Limb (tissue), 2 donors: ENCODE measurements around the gene DACH1.

Experiments
- DNase-seq, 2 donors: peaks; one replicate each; pipeline ENCODE4 v3.0.0-alpha.2; 2016; ENCODE audit errors: extremely low spot score in 2 of 2

DACH1 gene

GRCh38 chr13:71499235-71499634 is 367.8 kb downstream of the DACH1 start:
- no peak for DNase-seq

GRCh38 chr13:71493189-71493588 is 373.8 kb downstream of the DACH1 start:
- DNase-seq: no peak

GRCh38 chr13:71492346-71492871 is 374.6 kb downstream of the DACH1 start:
- no peak for DNase-seq

GRCh38 chr13:71491010-71491409 is 376.0 kb downstream of the DACH1 start:
- no peak for DNase-seq

- DNase-seq: no peak
Observed at GRCh38 chr13:71489041-71489440, 378.0 kb downstream of the DACH1 start.

- DNase-seq: no peak
Observed at GRCh38 chr13:71488201-71488600, 378.8 kb downstream of the DACH1 start.

- no peak for DNase-seq
Observed at GRCh38 chr13:71485913-71486312, 381.1 kb downstream of the DACH1 start.

GRCh38 chr13:71483733-71484132 is 383.3 kb downstream of the DACH1 start:
- no peak for DNase-seq

- no peak for DNase-seq
Observed at GRCh38 chr13:71481501-71481900, 385.5 kb downstream of the DACH1 start.

- no peak for DNase-seq
Observed at GRCh38 chr13:71481046-71481445, 386.0 kb downstream of the DACH1 start.

- no peak for DNase-seq
Observed at GRCh38 chr13:71477735-71478134, 389.3 kb downstream of the DACH1 start.

- no peak for DNase-seq
Observed at GRCh38 chr13:71474936-71475335, 392.1 kb downstream of the DACH1 start.

- no peak for DNase-seq
Observed at GRCh38 chr13:71469626-71470025, 397.4 kb downstream of the DACH1 start.

- no peak for DNase-seq
Observed at GRCh38 chr13:71464686-71465085, 402.3 kb downstream of the DACH1 start.

GRCh38 chr13:71461892-71462291 is 405.1 kb downstream of the DACH1 start:
- DNase-seq: no peak

GRCh38 chr13:71460211-71460610 is 406.8 kb downstream of the DACH1 start:
- DNase-seq: no peak

- DNase-seq: no peak
Observed at GRCh38 chr13:71459708-71460107, 407.3 kb downstream of the DACH1 start.

GRCh38 chr13:71457645-71458044 is 409.4 kb downstream of the DACH1 start:
- DNase-seq: no peak

- DNase-seq: no peak
Observed at GRCh38 chr13:71456136-71456535, 410.9 kb downstream of the DACH1 start.

- no peak for DNase-seq
Observed at GRCh38 chr13:71454509-71454908, 412.5 kb downstream of the DACH1 start.

- no peak for DNase-seq
Observed at GRCh38 chr13:71448080-71448630, 418.8 kb downstream of the DACH1 start.

- DNase-seq: no peak
Observed at GRCh38 chr13:71437704-71438103, 429.3 kb downstream of the DACH1 start.

- DNase-seq: no peak
Observed at GRCh38 chr13:71430681-71431080, 436.3 kb downstream of the DACH1 start.

GRCh38 chr13:71417205-71417604 is 449.8 kb downstream of the DACH1 start:
- DNase-seq: no peak
